HEK293T (cell line): ENCODE results near the gene DLG2.

Experiments
- BHLHE40 ChIP-seq: fragments of 450-650 bp; IDR thresholded peaks from 2 replicates; pipeline ENCODE4 v1.6.1; 2016; ENCODE audit warnings: mild to moderate bottlenecking, moderate library complexity, borderline replicate concordance
- FOXK2 ChIP-seq: fragments of 450-650 bp; IDR thresholded peaks from 2 replicates; pipeline ENCODE4 v1.6.1; 2016; ENCODE audit warnings: mild to moderate bottlenecking
- FOXM1 ChIP-seq: fragments of 450-650 bp; IDR thresholded peaks from 2 replicates; pipeline ENCODE4 v1.6.1; 2017; ENCODE audit warnings: mild to moderate bottlenecking, borderline replicate concordance
- TARDBP ChIP-seq: fragments of 450-650 bp; IDR thresholded peaks from 2 replicates; pipeline ENCODE4 v1.6.1; 2016
- ZNF384 ChIP-seq: fragments of 450-650 bp; IDR thresholded peaks from 2 replicates; pipeline ENCODE4 v1.6.1; 2016

- no peak for TF ChIP-seq FOXK2
- TF ChIP-seq FOXM1: no peak
- no peak for TF ChIP-seq BHLHE40
- TF ChIP-seq ZNF384: no peak
- TF ChIP-seq TARDBP: no peak
These were observed 1943.1 kb downstream of the DLG2 start for GRCh38 chr11:83684071-83684470.
